WERI-Rb-1 (cell line): ENCODE measurements around the gene OOSP3.

Source experiments
- DNase-seq: peaks from one replicate; pipeline ENCODE4 v3.0.0-alpha.2; 2020
- H3K27ac ChIP-seq: fragments of 250-450 bp; sonication (Bioruptor Pico); 2 replicates; pipeline ENCODE4 v1.5.1; 2020; ENCODE audit warnings: mild to moderate bottlenecking, moderate library complexity
- H3K27me3 ChIP-seq: fragments of 250-450 bp; sonication (Bioruptor Pico); 2 replicates; pipeline ENCODE4 v1.5.1; 2021; ENCODE audit warnings: mild to moderate bottlenecking, low read depth, moderate library complexity; ENCODE audit not compliant: insufficient read depth, severe bottlenecking
- H3K36me3 ChIP-seq: fragments of 250-450 bp; sonication (Bioruptor Pico); 2 replicates; pipeline ENCODE4 v1.5.1; 2020; ENCODE audit warnings: mild to moderate bottlenecking, moderate library complexity
- H3K4me3 ChIP-seq: 2 replicates; pipeline ENCODE4 v1.5.1; 2011; ENCODE audit warnings: low read depth, mild to moderate bottlenecking, control low read depth, low read length
- H3K9me3 ChIP-seq: fragments of 250-450 bp; sonication (Bioruptor Pico); 2 replicates; pipeline ENCODE4 v1.5.1; 2021; ENCODE audit warnings: mild to moderate bottlenecking, moderate library complexity; ENCODE audit not compliant: severe bottlenecking
- CTCF ChIP-seq: IDR thresholded peaks from 2 replicates; pipeline ENCODE4 v1.5.1; 2011; ENCODE audit warnings: low read depth, mild to moderate bottlenecking, control low read depth, inconsistent platforms, low read length

OOSP3 gene

GRCh38 chr11:59878575-59878974 lies at the start of gene OOSP3:
TSS of gene OOSP3 (plus strand) at chr11:59878782. CDS start at chr11:59878809, 27 bp downstream.
- H3K4me3 ChIP-seq = no peak within 1 kb of the TSS
- peaks cover 4% of the 10 kb centered on the region; the same call in 1 of the 2 replicates for H3K36me3 ChIP-seq
- no peaks in the 10 kb centered on the region for H3K9me3 ChIP-seq
- no peaks in the 10 kb centered on the region for H3K27me3 ChIP-seq
- TF ChIP-seq CTCF = no peak
- H3K27ac ChIP-seq = no peak within 1 kb of the TSS
- no peak for DNase-seq

GRCh38 chr11:59829358-59829757 lies 49.2 kb upstream of the OOSP3 start:
- no peaks in the 10 kb centered on the region for H3K27me3 ChIP-seq
- no peaks in the 10 kb centered on the region for H3K9me3 ChIP-seq
- no peaks in the 10 kb centered on the region for H3K36me3 ChIP-seq
- no peak for TF ChIP-seq CTCF
- DNase-seq = no peak
- no peak overlapping the region for H3K27ac ChIP-seq
- H3K4me3 ChIP-seq = no peak overlapping the region

- Histone ChIP-seq H3K4me3 (no peak overlapping the region), H3K27ac (no peak overlapping the region), H3K36me3 (0 out of 2 replicates have a peak, but pooled peaks cover 2% of the 10 kb centered on the region), H3K9me3 (no peaks in the 10 kb centered on the region), H3K27me3 (no peaks in the 10 kb centered on the region)
- no peak for DNase-seq
- TF ChIP-seq CTCF = no peak
Observed at GRCh38 chr11:59833602-59834001, 45.0 kb upstream of the OOSP3 start.

- no peak for DNase-seq
- TF ChIP-seq CTCF = no peak
- H3K4me3 ChIP-seq = no peak overlapping the region
- no peaks in the 10 kb centered on the region for H3K9me3 ChIP-seq
- H3K36me3 ChIP-seq = 0 out of 2 replicates have a peak, but pooled peaks cover 2% of the 10 kb centered on the region
- no peak overlapping the region for H3K27ac ChIP-seq
- H3K27me3 ChIP-seq = no peaks in the 10 kb centered on the region
Observed at GRCh38 chr11:59839615-59840014, 39.0 kb upstream of the OOSP3 start.

- Histone ChIP-seq H3K27me3 (no peaks in the 10 kb centered on the region), H3K9me3 (no peaks in the 10 kb centered on the region), H3K27ac (no peak overlapping the region), H3K4me3 (no peak overlapping the region), H3K36me3 (0 out of 2 replicates have a peak, but pooled peaks cover 2% of the 10 kb centered on the region)
- TF ChIP-seq CTCF = no peak
- DNase-seq = no peak
Observed at GRCh38 chr11:59841514-59841913, 37.1 kb upstream of the OOSP3 start.

GRCh38 chr11:59842316-59842715 lies 36.3 kb upstream of the OOSP3 start:
- Histone ChIP-seq H3K27ac (no peak overlapping the region), H3K4me3 (no peak overlapping the region), H3K27me3 (no peaks in the 10 kb centered on the region), H3K9me3 (no peaks in the 10 kb centered on the region), H3K36me3 (0 out of 2 replicates have a peak, but pooled peaks cover 2% of the 10 kb centered on the region)
- DNase-seq = no peak
- TF ChIP-seq CTCF = no peak
